Ovary (tissue), 3 donors: ENCODE data around the gene GADD45A.

Experiments
- CTCF ChIP-seq, 3 donors: fragments of 450-650 bp in 2 of 3; fragments of 200-600 bp in 1 of 3; IDR thresholded peaks; one replicate each; pipeline versions ENCODE4 v1.5.1 to v1.8.0; 2016 to 2022; ENCODE audit warnings: antibody characterized with exemption in 3 of 3, mild to moderate bottlenecking in 1 of 3
- POLR2A ChIP-seq: fragments of 450-650 bp; IDR thresholded peaks from one replicate; pipeline ENCODE4 v1.6.1; 2017; ENCODE audit warnings: antibody characterized with exemption, mild to moderate bottlenecking, moderate library complexity
- donor health status: DM: no; HTN: no; CAD: no.

GRCh38 chr1:67735806-67736627 lies 51.0 kb downstream of the GADD45A start:
- TF ChIP-seq POLR2A (no peak), CTCF (IDR thresholded peaks at IDR 0.05) (no peak)
